ENCODE measurements around the gene MTFP1.

GRCh38 chr22:30381264-30381663, 44.3 kb upstream of the MTFP1 start:
- no peak for TF ChIP-seq ZNF384 (IDR thresholded peaks at IDR 0.05)
- TF ChIP-seq LEF1 (IDR thresholded peaks at IDR 0.05; ENCODE audit: borderline replicate concordance): no peak
- no peak for TF ChIP-seq FOXM1 (IDR thresholded peaks at IDR 0.05; ENCODE audit: borderline replicate concordance)
- TF ChIP-seq, protein P1, sequence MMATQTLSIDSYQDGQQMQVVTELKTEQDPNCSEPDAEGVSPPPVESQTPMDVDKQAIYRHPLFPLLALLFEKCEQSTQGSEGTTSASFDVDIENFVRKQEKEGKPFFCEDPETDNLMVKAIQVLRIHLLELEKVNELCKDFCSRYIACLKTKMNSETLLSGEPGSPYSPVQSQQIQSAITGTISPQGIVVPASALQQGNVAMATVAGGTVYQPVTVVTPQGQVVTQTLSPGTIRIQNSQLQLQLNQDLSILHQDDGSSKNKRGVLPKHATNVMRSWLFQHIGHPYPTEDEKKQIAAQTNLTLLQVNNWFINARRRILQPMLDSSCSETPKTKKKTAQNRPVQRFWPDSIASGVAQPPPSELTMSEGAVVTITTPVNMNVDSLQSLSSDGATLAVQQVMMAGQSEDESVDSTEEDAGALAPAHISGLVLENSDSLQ (IDR thresholded peaks at IDR 0.05): no peak
- no peak for TF ChIP-seq FOXA1 (IDR thresholded peaks at IDR 0.05)
- TF ChIP-seq HDGF (IDR thresholded peaks at IDR 0.05; ENCODE audit: borderline replicate concordance): no peak
- no peak for TF ChIP-seq FOXK2 (IDR thresholded peaks at IDR 0.05)
- TF ChIP-seq ELF4 (IDR thresholded peaks at IDR 0.05): no peak
- no peak for TF ChIP-seq SP1 (IDR thresholded peaks at IDR 0.05)
- no peak for TF ChIP-seq NFRKB (IDR thresholded peaks at IDR 0.05)
- TF ChIP-seq SUZ12 (IDR thresholded peaks at IDR 0.05): no peak
- no peak for TF ChIP-seq BHLHE40 (IDR thresholded peaks at IDR 0.05; ENCODE audit: borderline replicate concordance)
- no peak for TF ChIP-seq TARDBP (IDR thresholded peaks at IDR 0.05)
- no peak for TF ChIP-seq L3MBTL2 (conservative IDR thresholded peaks at IDR 0.05)

Data from HEK293T (cell line).